Stimulated activated CD8-positive, alpha-beta memory T cell treated with anti-CD3 and anti-CD28 coated beads, Interleukin-4, amount 100 ng/mL, for 24 hours (primary cell): Measurements from ENCODE around the gene TBCD.

Experiments used
- DNase-seq: peaks from one replicate; pipeline ENCODE4 v3.0.0-alpha.2; 2020; ENCODE audit warnings: low read depth

Gene TBCD

GRCh38 chr17:82810644-82811430 is 59.0 kb downstream of the TBCD start:
- no peak for DNase-seq

- no peak for DNase-seq
Measured at GRCh38 chr17:82812058-82812457, 60.2 kb downstream of the TBCD start.

- no peak for DNase-seq
Measured at GRCh38 chr17:82812601-82813000, 60.7 kb downstream of the TBCD start.

GRCh38 chr17:82813299-82814051 is 61.6 kb downstream of the TBCD start:
- DNase-seq: no peak

- no peak for DNase-seq
Measured at GRCh38 chr17:82814834-82815233, 63.0 kb downstream of the TBCD start.

- no peak for DNase-seq
Measured at GRCh38 chr17:82815354-82815753, 63.5 kb downstream of the TBCD start.

GRCh38 chr17:82815790-82816305 is 64.0 kb downstream of the TBCD start:
- no peak for DNase-seq

GRCh38 chr17:82816358-82816757 is 64.5 kb downstream of the TBCD start:
- no peak for DNase-seq

- DNase-seq: no peak
Measured at GRCh38 chr17:82817947-82818346, 66.1 kb downstream of the TBCD start.

- no peak for DNase-seq
Measured at GRCh38 chr17:82820278-82821251, 68.7 kb downstream of the TBCD start.

GRCh38 chr17:82821554-82821953 is 69.7 kb downstream of the TBCD start:
- no peak for DNase-seq

GRCh38 chr17:82822281-82822680 is 70.4 kb downstream of the TBCD start:
- DNase-seq: no peak

GRCh38 chr17:82823004-82823403 is 71.1 kb downstream of the TBCD start:
- no peak for DNase-seq

GRCh38 chr17:82825540-82826124 is 73.8 kb downstream of the TBCD start:
- no peak for DNase-seq

GRCh38 chr17:82826211-82826610 is 74.3 kb downstream of the TBCD start:
- no peak for DNase-seq

GRCh38 chr17:82826956-82827355 is 75.1 kb downstream of the TBCD start:
- no peak for DNase-seq

- no peak for DNase-seq
Measured at GRCh38 chr17:82828875-82829487, 77.1 kb downstream of the TBCD start.

GRCh38 chr17:82830249-82830661 is 78.4 kb downstream of the TBCD start:
- DNase-seq: no peak

- no peak for DNase-seq
Measured at GRCh38 chr17:82831041-82831817, 79.4 kb downstream of the TBCD start.

- no peak for DNase-seq
Measured at GRCh38 chr17:82831818-82832200, 79.9 kb downstream of the TBCD start.
